H9 (cell line): Measurements from ENCODE around the gene FOS. TPM values are rescaled to one million over a fixed set of nuclear protein-coding genes. Genes with fewer than 3 reads are reported as not detected.

Experiments
- DNase-seq: peaks from one replicate; pipeline ENCODE4 v3.0.0-alpha.2; 2017
- H2AFZ ChIP-seq: one replicate; pipeline ENCODE4 v1.6.1; 2013; ENCODE audit warnings: mild to moderate bottlenecking, low read length, control low read depth, moderate library complexity
- H2AK5ac ChIP-seq: 2 replicates; pipeline ENCODE4 v1.6.1; 2013; ENCODE audit warnings: low read length, control low read depth, mixed read lengths; ENCODE audit not compliant: insufficient read length
- H2BK120ac ChIP-seq: one replicate; pipeline ENCODE4 v1.6.1; 2013; ENCODE audit warnings: low read depth, mild to moderate bottlenecking, low read length, control low read depth, inconsistent platforms; ENCODE audit not compliant: poor library complexity, severe bottlenecking
- H2BK12ac ChIP-seq: 2 replicates; pipeline ENCODE4 v1.6.1; 2013; ENCODE audit warnings: low read length, control low read depth, mixed read lengths, low read depth; ENCODE audit not compliant: insufficient read length
- H2BK15ac ChIP-seq: 2 replicates; pipeline ENCODE4 v1.6.1; 2013; ENCODE audit warnings: low read depth, low read length, control low read depth
- H2BK20ac ChIP-seq: one replicate; pipeline ENCODE4 v1.6.1; 2013; ENCODE audit warnings: low read depth, mild to moderate bottlenecking, low read length, control low read depth, inconsistent platforms; ENCODE audit not compliant: poor library complexity, severe bottlenecking
- H2BK5ac ChIP-seq: 2 replicates; pipeline ENCODE4 v1.6.1; 2013; ENCODE audit warnings: low read length, control low read depth, mixed read lengths; ENCODE audit not compliant: insufficient read length
- H3K14ac ChIP-seq: 2 replicates; pipeline ENCODE4 v1.6.1; 2013; ENCODE audit warnings: low read length, control low read depth; ENCODE audit not compliant: insufficient read depth
- H3K18ac ChIP-seq: 2 replicates; pipeline ENCODE4 v1.6.1; 2013; ENCODE audit warnings: low read depth, mild to moderate bottlenecking, mixed read lengths, low read length, control low read depth; ENCODE audit not compliant: insufficient read length
- H3K23ac ChIP-seq: 2 replicates; pipeline ENCODE4 v1.6.1; 2013; ENCODE audit warnings: low read length, control low read depth, mixed read lengths, low read depth; ENCODE audit not compliant: insufficient read length
- H3K23me2 ChIP-seq: 2 replicates; pipeline ENCODE4 v1.6.1; 2013; ENCODE audit warnings: low read depth, mild to moderate bottlenecking, mixed read lengths, low read length, control low read depth; ENCODE audit not compliant: insufficient read length, poor library complexity, severe bottlenecking
- H3K27ac ChIP-seq: 2 replicates; pipeline ENCODE4 v1.5.1; 2013; ENCODE audit warnings: low read length, control low read depth, mixed read lengths, low read depth; ENCODE audit not compliant: insufficient read length
- H3K27me3 ChIP-seq: 2 replicates; pipeline ENCODE4 v1.6.1; 2013; ENCODE audit warnings: low read length, control low read depth, inconsistent platforms; ENCODE audit not compliant: insufficient read depth
- H3K4ac ChIP-seq: 2 replicates; pipeline ENCODE4 v1.6.1; 2013; ENCODE audit warnings: low read depth, mild to moderate bottlenecking, control low read depth, inconsistent platforms, low read length, moderate library complexity
- H3K4me1 ChIP-seq: 2 replicates; pipeline ENCODE4 v1.6.1; 2013; ENCODE audit warnings: low read length, control low read depth, inconsistent platforms; ENCODE audit not compliant: insufficient read depth
- H3K4me2 ChIP-seq: 2 replicates; pipeline ENCODE4 v1.6.1; 2013; ENCODE audit warnings: low read length, control low read depth, mixed read lengths; ENCODE audit not compliant: insufficient read length, insufficient read depth
- H3K56ac ChIP-seq: 2 replicates; pipeline ENCODE4 v1.6.1; 2013; ENCODE audit warnings: low read depth, mild to moderate bottlenecking, mixed read lengths, low read length, control low read depth; ENCODE audit not compliant: insufficient read length
- H3K79me1 ChIP-seq: 2 replicates; pipeline ENCODE4 v1.6.1; 2013; ENCODE audit warnings: low read depth, mild to moderate bottlenecking, moderate library complexity, low read length, control low read depth, inconsistent platforms; ENCODE audit not compliant: insufficient read depth, poor library complexity, severe bottlenecking
- H3K79me2 ChIP-seq: 2 replicates; pipeline ENCODE4 v1.6.1; 2013; ENCODE audit warnings: low read length, control low read depth, inconsistent platforms; ENCODE audit not compliant: insufficient read depth
- H3K9ac ChIP-seq: 2 replicates; pipeline ENCODE4 v1.6.1; 2013; ENCODE audit warnings: low read length, control low read depth, mixed read lengths; ENCODE audit not compliant: insufficient read length; ENCODE audit errors: extremely low read depth
- H3K9me3 ChIP-seq: one replicate; pipeline ENCODE4 v1.6.1; 2013; ENCODE audit warnings: low read depth, low read length, inconsistent platforms; ENCODE audit not compliant: control insufficient read depth
- H3T11ph ChIP-seq: one replicate; pipeline ENCODE4 v1.6.1; 2013; ENCODE audit warnings: mild to moderate bottlenecking, low read length, control low read depth, inconsistent platforms
- H4K20me1 ChIP-seq: one replicate; pipeline ENCODE4 v1.6.1; 2013; ENCODE audit not compliant: control insufficient read depth, insufficient read length, insufficient read depth
- H4K5ac ChIP-seq: 2 replicates; pipeline ENCODE4 v1.6.1; 2013; ENCODE audit warnings: low read depth, mild to moderate bottlenecking, mixed read lengths, low read length, control low read depth; ENCODE audit not compliant: insufficient read length
- H4K8ac ChIP-seq: replicated peaks from 2 replicates; pipeline ENCODE4 v1.6.1; 2013; ENCODE audit warnings: low read length, control low read depth, mixed read lengths, low read depth; ENCODE audit not compliant: insufficient read length
- H4K91ac ChIP-seq: 2 replicates; pipeline ENCODE4 v1.6.1; 2013; ENCODE audit warnings: low read depth, mild to moderate bottlenecking, moderate library complexity, mixed read lengths, low read length, control low read depth; ENCODE audit not compliant: insufficient read length
- H3K27ac Mint-ChIP-seq, 3 experiments: 2 replicates in 2 of 3; 3 replicates in 1 of 3; pipeline ENCODE4 v1.8.0; 2020 to 2021; ENCODE audit warnings: mixed read lengths in 3 of 3, mild to moderate bottlenecking in 1 of 3, moderate library complexity in 1 of 3
- H3K27me3 Mint-ChIP-seq: 2 replicates; pipeline ENCODE4 v1.8.0; 2021; ENCODE audit warnings: low read depth, mild to moderate bottlenecking, moderate library complexity, mixed read lengths
- H3K36me3 Mint-ChIP-seq, 3 experiments: 2 replicates in 2 of 3; 3 replicates in 1 of 3; pipeline ENCODE4 v1.8.0; 2020 to 2021; ENCODE audit warnings: low read depth in 3 of 3, mixed read lengths in 3 of 3; ENCODE audit not compliant: insufficient read depth in 1 of 3
- H3K4me1 Mint-ChIP-seq, 2 experiments: 2 replicates each; pipeline ENCODE4 v1.8.0; 2020; ENCODE audit warnings: mixed read lengths in 2 of 2
- H3K4me3 Mint-ChIP-seq, 2 experiments: 2 replicates in 1 of 2; 3 replicates in 1 of 2; pipeline ENCODE4 v1.8.0; 2020 to 2021; ENCODE audit warnings: mild to moderate bottlenecking in 2 of 2, mixed read lengths in 2 of 2, moderate library complexity in 1 of 2
- H3K9me3 Mint-ChIP-seq, 2 experiments: 2 replicates in 1 of 2; 3 replicates in 1 of 2; pipeline ENCODE4 v1.8.0; 2020; ENCODE audit warnings: mild to moderate bottlenecking in 2 of 2, mixed read lengths in 2 of 2, moderate library complexity in 1 of 2
- CTCF ChIP-seq: fragments of 200-600 bp; sonication (generic); conservative IDR thresholded peaks from 3 replicates; pipeline ENCODE4 v1.8.0; 2021; ENCODE audit warnings: antibody characterized with exemption, mild to moderate bottlenecking
- WGBS: extraction: QIAGEN DNeasy Blood & Tissue Kit; methylation state at CpG from one replicate; pipeline ENCODE4 v1.1.7; 2013; ENCODE audit warnings: missing lambda C conversion rate, low lambda C conversion rate, mixed read lengths; ENCODE audit not compliant: insufficient read length; ENCODE audit errors: extremely low coverage; 5-methylcytosine and 5-hydroxymethylcytosine counted together
- total RNA-seq: library from RNA; stranded (reverse); gene quantifications from 2 replicates; pipeline ENCODE4 v1.2.1, GENCODE V29; 2021

The FOS gene
- total RNA-seq, 1 experiment from 2014 or later = 33.9 TPM

- H3K4ac ChIP-seq = no peak overlapping the region
- H4K91ac ChIP-seq = no peak overlapping the region
- H3K14ac ChIP-seq = no peak overlapping the region
- no peaks in the 10 kb centered on the region for H3K23me2 ChIP-seq
- H3K4me1 ChIP-seq = no peaks in the 10 kb centered on the region
- no peak overlapping the region for H2BK15ac ChIP-seq
- no peak overlapping the region for H2BK5ac ChIP-seq
- no CpG with 5 or more reads among the region's 9 CpGs for WGBS
- H3K36me3 Mint-ChIP-seq = no peaks in the 10 kb centered on the region
- H3K9me3 ChIP-seq = no peaks in the 10 kb centered on the region
- no peak overlapping the region for H2BK12ac ChIP-seq
- H3K4me3 Mint-ChIP-seq = no peak overlapping the region
- H4K8ac ChIP-seq = no peak overlapping the region
- H2AFZ ChIP-seq = no peak overlapping the region
- H3K79me2 ChIP-seq = no peaks in the 10 kb centered on the region
- no peak overlapping the region for H2BK20ac ChIP-seq
- H3T11ph ChIP-seq = no peak overlapping the region
- no peak overlapping the region for H3K4me2 ChIP-seq
- H3K56ac ChIP-seq = no peak overlapping the region
- no peak overlapping the region for H3K9ac ChIP-seq
- no peak for TF ChIP-seq CTCF
- H3K18ac ChIP-seq = no peak overlapping the region
- no peaks in the 10 kb centered on the region for H3K27me3 ChIP-seq
- H3K9me3 Mint-ChIP-seq = no peaks in the 10 kb centered on the region
- no peak overlapping the region for H2AK5ac ChIP-seq
- no peak overlapping the region for H3K23ac ChIP-seq
- no peaks in the 10 kb centered on the region for H3K79me1 ChIP-seq
- H3K27ac ChIP-seq = no peak overlapping the region
- H4K20me1 ChIP-seq = no peaks in the 10 kb centered on the region
- H3K27ac Mint-ChIP-seq = no peak overlapping the region
- H3K4me1 Mint-ChIP-seq = peaks cover 3 to 5% of the 10 kb centered on the region in 2 experiments; a peak in 2 of 4 replicates
- no peak overlapping the region for H4K5ac ChIP-seq
- no peak for DNase-seq
- H2BK120ac ChIP-seq = no peak overlapping the region
- no peaks in the 10 kb centered on the region for H3K27me3 Mint-ChIP-seq
These were observed 23.2 kb downstream of the FOS start for GRCh38 chr14:75301666-75302325.
